Stimulated activated naive CD8-positive, alpha-beta T cell treated with anti-CD3 and anti-CD28 coated beads, Interleukin-15, amount 100 ng/mL, for 72 hours (primary cell): ENCODE data around the gene ZNF641.

Experiments used
- ATAC-seq: fragments of 150-1000 bp; cut with Tn5 transposase; 2 replicates; pipeline ENCODE4 v1.10.0; 2021; ENCODE audit warnings: mild to moderate bottlenecking, moderate library complexity
- DNase-seq, 2 donors: peaks; one replicate each; pipeline ENCODE4 v3.0.0; 2021 to 2022
- H3K27ac Mint-ChIP-seq, 2 donors: one replicate each; pipeline ENCODE4 v1.8.0; 2022; ENCODE audit warnings: mild to moderate bottlenecking in 2 of 2, mixed read lengths in 2 of 2, moderate library complexity in 2 of 2
- H3K27me3 Mint-ChIP-seq: one replicate; pipeline ENCODE4 v1.8.0; 2022; ENCODE audit warnings: mixed read lengths
- H3K4me1 Mint-ChIP-seq: one replicate; pipeline ENCODE4 v1.8.0; 2022; ENCODE audit warnings: mild to moderate bottlenecking, mixed read lengths
- H3K4me3 Mint-ChIP-seq, 2 donors: one replicate each; pipeline ENCODE4 v1.8.0; 2022; ENCODE audit warnings: mild to moderate bottlenecking in 2 of 2, mixed read lengths in 2 of 2, moderate library complexity in 1 of 2
- H3K9me3 Mint-ChIP-seq, 2 donors: one replicate each; pipeline ENCODE4 v1.8.0; 2022; ENCODE audit warnings: mixed read lengths in 2 of 2

ZNF641 gene

GRCh38 chr12:48296586-48297282 is 54.0 kb downstream of the ZNF641 start:
- DNase-seq: peak; percentile 12 to 26
- peak; percentile 88 for ATAC-seq
- peaks cover 12% of the 10 kb centered on the region for H3K4me1 Mint-ChIP-seq

GRCh38 chr12:48292040-48292439 is 58.7 kb downstream of the ZNF641 start:
- DNase-seq (no peak), ATAC-seq (no peak)
- Mint-ChIP-seq H3K4me3 (no peak overlapping the region), H3K4me1 (peaks cover 9% of the 10 kb centered on the region), H3K27me3 (no peaks in the 10 kb centered on the region), H3K27ac (no peak overlapping the region), H3K9me3 (no peaks in the 10 kb centered on the region)

More at GRCh38 chr12:48296586-48297282, 54.0 kb downstream of the ZNF641 start:
- H3K27me3 Mint-ChIP-seq: no peaks in the 10 kb centered on the region
- peak overlapping the region in 1 of 2 donors; percentile 54 for H3K27ac Mint-ChIP-seq
- H3K4me3 Mint-ChIP-seq: peak overlapping the region; percentile 78 to 79
- no peaks in the 10 kb centered on the region for H3K9me3 Mint-ChIP-seq

GRCh38 chr12:48291511-48291910 is 59.2 kb downstream of the ZNF641 start:
- Mint-ChIP-seq H3K27me3 (no peaks in the 10 kb centered on the region), H3K4me3 (no peak overlapping the region), H3K9me3 (peaks cover 0 to under 1% of the 10 kb centered on the region in 2 donors), H3K27ac (no peak overlapping the region), H3K4me1 (peaks cover 6% of the 10 kb centered on the region)
- ATAC-seq (no peak), DNase-seq (no peak)

GRCh38 chr12:48288387-48289268 is 62.1 kb downstream of the ZNF641 start:
- no peak for DNase-seq
- Mint-ChIP-seq H3K4me3 (no peak overlapping the region), H3K9me3 (peaks cover 11 to 12% of the 10 kb centered on the region in 2 donors), H3K27ac (no peak overlapping the region), H3K27me3 (no peaks in the 10 kb centered on the region), H3K4me1 (peaks cover 13% of the 10 kb centered on the region)
- no peak for ATAC-seq
